ENCODE data around the gene MRS2. TPM values are rescaled to one million over a fixed set of nuclear protein-coding genes. Genes with fewer than 3 reads are reported as not detected.

The MRS2 gene
- total and polyA plus RNA-seq, 2 experiments from 2014 or later = 34.9 to 45.9 TPM

DNA sequence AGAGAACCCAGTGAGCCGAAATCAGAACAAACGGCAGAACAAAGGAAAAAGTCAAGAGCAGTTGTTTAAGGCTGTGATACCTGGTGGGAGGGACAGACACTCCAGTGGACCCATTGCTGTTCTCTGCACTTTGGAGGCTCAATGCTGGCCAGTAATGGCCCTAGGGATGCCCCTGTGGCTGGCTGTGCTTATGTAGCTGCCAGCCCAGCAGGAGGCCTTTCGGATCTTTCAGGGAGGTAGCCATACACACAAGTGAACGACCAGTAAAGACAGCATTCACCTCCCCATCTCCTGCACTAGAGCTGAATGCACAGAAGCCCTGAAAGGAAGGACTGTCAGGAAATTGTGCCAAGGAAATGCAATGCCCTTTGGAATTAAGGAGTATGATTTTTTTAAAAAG lies 52.3 kb downstream of the MRS2 start:
- TF ChIP-seq CTCF (IDR thresholded peaks at IDR 0.05; ENCODE audit: low read depth, low read length) = no peak
- no peaks in the 10 kb centered on the region for H3K9me3 ChIP-seq (ENCODE audit: low read depth)
- no peak for DNase-seq (ENCODE audit: low read depth in 1 of 2, low spot score in 1 of 2)
- no peaks in the 10 kb centered on the region for H3K4me1 ChIP-seq (ENCODE audit: low read depth)
- no peak overlapping the region for H3K4me3 ChIP-seq
- no peaks in the 10 kb centered on the region for H3K36me3 ChIP-seq
- H3K27ac ChIP-seq = no peak overlapping the region
- H3K27me3 ChIP-seq = no peaks in the 10 kb centered on the region

- Histone ChIP-seq H3K36me3 (no peaks in the 10 kb centered on the region), H3K27ac (no peak overlapping the region), H3K27me3 (no peaks in the 10 kb centered on the region), H3K4me3 (no peak overlapping the region), H3K9me3 (ENCODE audit: low read depth) (no peaks in the 10 kb centered on the region), H3K4me1 (ENCODE audit: low read depth) (no peaks in the 10 kb centered on the region)
- peak in 1 of 2 donors; percentile 7 for DNase-seq (ENCODE audit: low read depth in 1 of 2, low spot score in 1 of 2)
- no peak for TF ChIP-seq CTCF (IDR thresholded peaks at IDR 0.05; ENCODE audit: low read depth, low read length)
These were observed 55.4 kb downstream of the MRS2 start for GRCh38 chr6:24458134-24458533.

- no peak overlapping the region for H3K4me3 ChIP-seq
- DNase-seq (ENCODE audit: low read depth in 1 of 2, low spot score in 1 of 2) = no peak
These were observed 56.2 kb downstream of the MRS2 start for GRCh38 chr6:24458941-24459340.

DNA sequence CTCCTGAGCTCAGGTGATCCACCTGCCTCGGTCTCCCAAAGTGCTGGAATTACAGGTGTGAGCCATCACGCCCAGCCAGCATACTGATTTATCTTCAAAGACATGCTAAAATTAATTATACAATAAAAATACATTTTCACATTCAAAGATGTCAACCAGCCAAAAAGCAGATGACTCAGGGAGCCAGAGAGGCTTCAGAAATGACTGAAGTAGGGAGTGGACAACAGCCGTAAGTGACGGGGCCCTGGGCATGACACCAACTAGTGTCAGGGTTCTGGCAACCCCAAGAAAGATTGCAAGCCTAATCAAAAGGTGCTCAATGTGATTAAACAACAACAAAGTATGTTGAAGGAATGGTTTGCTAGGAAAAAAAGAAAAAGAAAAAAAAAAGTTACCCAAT lies 58.2 kb downstream of the MRS2 start:
- no peaks in the 10 kb centered on the region for H3K9me3 ChIP-seq (ENCODE audit: low read depth)
- no peak for DNase-seq (ENCODE audit: low read depth in 1 of 2, low spot score in 1 of 2)
- H3K27ac ChIP-seq = no peak overlapping the region
- H3K36me3 ChIP-seq = no peaks in the 10 kb centered on the region
- H3K4me1 ChIP-seq (ENCODE audit: low read depth) = no peaks in the 10 kb centered on the region
- H3K4me3 ChIP-seq = no peak overlapping the region
- no peak for TF ChIP-seq CTCF (IDR thresholded peaks at IDR 0.05; ENCODE audit: low read depth, low read length)
- H3K27me3 ChIP-seq = no peaks in the 10 kb centered on the region

More at GRCh38 chr6:24458941-24459340, 56.2 kb downstream of the MRS2 start:
- Histone ChIP-seq H3K27me3 (no peaks in the 10 kb centered on the region), H3K27ac (no peak overlapping the region), H3K4me1 (ENCODE audit: low read depth) (no peaks in the 10 kb centered on the region), H3K36me3 (no peaks in the 10 kb centered on the region), H3K9me3 (ENCODE audit: low read depth) (no peaks in the 10 kb centered on the region)
- no peak for TF ChIP-seq CTCF (IDR thresholded peaks at IDR 0.05; ENCODE audit: low read depth, low read length)

DNA sequence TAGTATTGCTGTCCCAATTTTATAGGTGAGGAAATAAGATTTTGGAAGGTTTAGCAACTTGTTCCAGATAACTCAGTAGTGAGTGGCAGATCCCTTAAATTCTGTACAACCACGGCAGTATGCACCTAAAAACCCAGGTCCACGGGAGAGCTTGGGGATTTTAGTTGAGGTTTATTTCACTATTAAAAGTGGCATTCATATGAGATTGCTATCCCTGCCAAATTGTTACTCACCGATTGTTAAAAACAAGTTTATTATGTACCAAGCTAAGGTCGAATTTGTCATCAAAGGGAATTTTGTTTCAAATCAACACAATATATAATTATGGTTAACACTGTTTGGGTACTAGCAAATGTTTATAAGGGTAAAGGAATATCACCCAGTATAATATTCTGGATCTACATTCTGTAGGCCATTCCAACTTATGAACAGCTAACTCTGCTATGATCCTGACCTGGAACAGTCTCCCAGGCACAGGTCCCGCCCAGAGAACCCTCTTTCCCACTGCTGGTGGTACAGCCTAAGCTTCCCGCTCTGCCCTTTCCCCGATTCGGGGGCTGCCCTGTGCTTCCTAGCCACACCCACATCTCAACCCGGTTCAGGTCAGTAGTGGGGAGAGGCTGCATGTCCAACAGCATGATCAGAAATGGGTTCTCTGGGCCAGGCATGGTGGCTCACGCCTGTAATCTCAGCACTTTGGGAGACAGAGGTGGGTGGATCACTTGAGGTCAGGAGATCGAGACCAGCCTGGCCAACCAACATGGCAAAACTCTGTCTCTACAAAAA lies 61.7 kb downstream of the MRS2 start:
- no peaks in the 10 kb centered on the region for H3K9me3 ChIP-seq (ENCODE audit: low read depth)
- no peaks in the 10 kb centered on the region for H3K4me1 ChIP-seq (ENCODE audit: low read depth)
- no peak overlapping the region for H3K27ac ChIP-seq
- H3K27me3 ChIP-seq = no peaks in the 10 kb centered on the region
- TF ChIP-seq CTCF (IDR thresholded peaks at IDR 0.05; ENCODE audit: low read depth, low read length) = no peak
- H3K4me3 ChIP-seq = no peak overlapping the region
- no peaks in the 10 kb centered on the region for H3K36me3 ChIP-seq
- DNase-seq (ENCODE audit: low read depth in 1 of 2, low spot score in 1 of 2) = no peak
